HG02798 (cell line): ENCODE results near the gene CCPG1.

Experiments used
- ATAC-seq: cut with Tn5 transposase; IDR thresholded peaks from one replicate; pipeline ENCODE4 v1.9.1; 2021; ENCODE audit warnings: mild to moderate bottlenecking; ENCODE audit not compliant: unreplicated experiment, poor library complexity

The CCPG1 gene

GRCh38 chr15:55322467-55322866 lies 85.7 kb downstream of the CCPG1 start:
- ATAC-seq, result no peak

DNA sequence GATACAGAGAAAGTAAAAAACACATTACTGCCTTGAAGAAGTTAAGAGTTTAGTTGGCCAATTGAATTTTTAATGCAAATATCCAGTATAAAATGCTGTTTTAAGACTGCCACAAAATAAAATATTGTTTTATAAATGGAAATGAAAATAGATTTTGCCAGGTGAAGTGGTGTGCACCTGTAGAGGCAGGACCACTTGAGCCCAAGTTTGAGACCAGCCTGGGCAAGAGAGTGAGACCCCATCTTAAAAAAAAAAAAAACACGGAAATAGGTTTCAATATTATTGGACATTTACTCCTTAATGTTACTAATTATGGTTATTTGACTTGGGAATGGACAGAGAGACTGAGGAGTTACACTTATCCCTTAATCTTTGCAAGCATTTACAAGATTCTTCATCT lies 87.2 kb downstream of the CCPG1 start:
- ATAC-seq, result no peak

DNA sequence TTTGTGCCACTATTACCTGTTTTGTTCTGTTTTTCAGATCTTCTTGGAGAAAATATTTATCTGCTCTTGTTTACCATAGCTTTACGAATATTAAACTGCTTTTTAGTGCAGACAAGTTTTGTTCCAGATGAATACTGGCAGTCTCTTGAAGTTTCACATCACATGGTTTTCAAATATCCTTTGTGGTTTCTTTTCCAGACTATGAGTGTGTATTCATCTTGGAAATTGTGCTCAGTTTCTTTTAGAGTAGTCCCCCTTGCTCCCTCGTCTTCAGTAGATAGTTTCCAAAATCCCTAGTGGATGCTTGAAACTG lies 88.0 kb downstream of the CCPG1 start:
- no peak for ATAC-seq

- no peak for ATAC-seq
Observed at GRCh38 chr15:55319537-55320237, 88.5 kb downstream of the CCPG1 start.

- ATAC-seq, result peak; percentile 93
Observed at GRCh38 chr15:55318588-55319494, 89.3 kb downstream of the CCPG1 start, which contains the start of the genes PIGB and PIGBOS1. PIGB (plus strand) TSS chr15:55319222; CDS start chr15:55319251, 29 bp downstream. PIGBOS1 (minus strand) TSS chr15:55319123; CDS start chr15:55317792, 1,331 bp downstream.
